Measurements from ENCODE around the gene LSM7.

Gene LSM7

GRCh38 chr19:2328401-2329148, at the start of gene LSM7, which contains the start of gene SPPL2B:
Gene LSM7, minus strand, starts transcription at chr19:2328586. Its CDS starts 20 bp downstream, at chr19:2328566.
Gene SPPL2B, plus strand, starts transcription at chr19:2328684. Its CDS starts 26 bp downstream, at chr19:2328710.
- DNase-seq (ENCODE audit: low read depth in 2 of 2), result peak; percentile 88 to 91

GRCh38 chr19:2376784-2377519, 48.6 kb upstream of the LSM7 start:
- DNase-seq (ENCODE audit: low read depth in 2 of 2), result no peak

- no peak for DNase-seq (ENCODE audit: low read depth in 2 of 2)
These were observed 47.2 kb upstream of the LSM7 start for GRCh38 chr19:2375353-2376121.

- no peak for DNase-seq (ENCODE audit: low read depth in 2 of 2)
These were observed 46.4 kb upstream of the LSM7 start for GRCh38 chr19:2374808-2375207.

GRCh38 chr19:2372076-2372612, 43.8 kb upstream of the LSM7 start:
- no peak for DNase-seq (ENCODE audit: low read depth in 2 of 2)

- DNase-seq (ENCODE audit: low read depth in 2 of 2), result no peak
These were observed 43.3 kb upstream of the LSM7 start for GRCh38 chr19:2371656-2372055.

- no peak for DNase-seq (ENCODE audit: low read depth in 2 of 2)
These were observed 37.0 kb upstream of the LSM7 start for GRCh38 chr19:2365201-2365970.

- DNase-seq (ENCODE audit: low read depth in 2 of 2), result no peak
These were observed 35.0 kb upstream of the LSM7 start for GRCh38 chr19:2363419-2363818.

- DNase-seq (ENCODE audit: low read depth in 2 of 2), result no peak
These were observed 34.5 kb upstream of the LSM7 start for GRCh38 chr19:2362970-2363300.

- no peak for DNase-seq (ENCODE audit: low read depth in 2 of 2)
These were observed 33.9 kb upstream of the LSM7 start for GRCh38 chr19:2362046-2362969.

GRCh38 chr19:2361246-2362045, 33.1 kb upstream of the LSM7 start:
- DNase-seq (ENCODE audit: low read depth in 2 of 2), result no peak

GRCh38 chr19:2360833-2361232, 32.4 kb upstream of the LSM7 start:
- DNase-seq (ENCODE audit: low read depth in 2 of 2), result no peak

GRCh38 chr19:2359992-2360685, 31.8 kb upstream of the LSM7 start, which contains the start of gene TMPRSS9:
Gene TMPRSS9, plus strand, starts transcription at chr19:2360265. Its CDS starts 29,521 bp downstream, at chr19:2389786.
- no peak for DNase-seq (ENCODE audit: low read depth in 2 of 2)

- DNase-seq (ENCODE audit: low read depth in 2 of 2), result no peak
These were observed 30.3 kb upstream of the LSM7 start for GRCh38 chr19:2358548-2359173.

GRCh38 chr19:2357279-2358206, 29.2 kb upstream of the LSM7 start:
- DNase-seq (ENCODE audit: low read depth in 2 of 2), result no peak

- DNase-seq (ENCODE audit: low read depth in 2 of 2), result no peak
These were observed 27.8 kb upstream of the LSM7 start for GRCh38 chr19:2356036-2356646.
